Epithelial cell of prostate (primary cell): Measurements from ENCODE around the gene FAAP20.

Experiments used
- DNase-seq: peaks from one replicate; pipeline ENCODE4 v3.0.0-alpha.2; 2011; ENCODE audit warnings: low read depth, low spot score
- H3K27ac ChIP-seq: fragments of 450-650 bp; 2 replicates; pipeline ENCODE4 v1.5.1; 2017; ENCODE audit warnings: mild to moderate bottlenecking

Gene FAAP20

DNA sequence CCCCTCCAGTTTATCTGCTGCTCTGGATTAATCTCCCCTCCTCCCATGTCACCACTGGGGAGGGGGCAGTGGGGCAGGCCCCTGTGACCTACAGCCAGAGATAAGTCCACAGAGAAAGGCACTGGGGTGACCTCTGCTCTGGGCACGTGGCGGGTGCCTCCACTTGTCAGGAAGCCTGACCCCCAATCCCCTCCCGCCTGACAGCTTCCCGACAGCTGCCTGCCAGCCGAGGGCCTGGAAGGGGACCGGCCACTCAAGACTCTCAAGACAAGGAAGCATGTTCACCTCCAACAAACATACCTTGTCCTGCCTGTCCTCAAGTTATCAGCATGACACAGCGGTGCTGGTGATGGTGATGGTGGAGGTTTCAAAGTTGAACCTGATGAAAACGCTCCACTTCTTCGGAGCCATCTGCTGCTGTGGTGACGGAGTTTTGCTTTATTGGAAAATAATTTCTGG lies 3.2 kb upstream of the FAAP20 start:
- no peak for DNase-seq
- no peak overlapping the region for H3K27ac ChIP-seq

DNA sequence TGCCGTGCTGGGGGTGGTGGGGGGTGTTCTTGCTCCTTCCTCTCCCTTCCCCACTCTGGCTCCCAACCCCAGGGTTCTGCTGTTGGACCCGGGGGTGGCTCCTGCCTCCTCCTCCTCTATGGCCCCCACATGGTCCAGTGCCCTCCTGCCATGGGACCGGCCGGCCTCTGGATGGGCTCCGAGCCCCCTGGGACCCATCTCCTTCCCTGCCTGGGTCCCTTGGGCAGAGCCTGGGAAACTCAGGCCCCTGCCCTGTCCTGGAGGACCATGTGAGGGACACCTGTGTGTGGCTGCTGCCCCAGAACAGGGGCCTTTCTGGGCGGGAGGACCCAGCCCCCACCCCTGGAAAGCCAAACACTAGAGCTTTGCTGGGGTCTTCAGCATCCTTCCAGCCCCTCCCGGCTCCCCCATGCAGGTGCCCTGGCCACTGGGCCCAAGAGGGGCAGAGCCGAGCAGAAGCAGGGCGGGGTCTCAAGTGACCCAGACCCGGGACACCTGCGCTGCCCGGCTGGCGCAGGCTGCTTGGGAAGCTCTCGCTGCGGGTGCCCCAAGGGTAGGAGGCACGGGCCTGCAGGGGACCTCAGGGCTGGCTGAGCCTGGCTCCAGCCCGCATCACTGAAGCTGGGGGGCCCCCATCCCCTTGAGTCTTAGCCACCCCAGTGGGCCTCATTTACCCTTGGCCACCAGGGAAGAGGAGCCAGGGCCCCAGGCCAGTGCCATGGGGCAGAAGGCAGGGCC lies 2.5 kb upstream of the FAAP20 start:
- DNase-seq: no peak
- no peak overlapping the region for H3K27ac ChIP-seq

DNA sequence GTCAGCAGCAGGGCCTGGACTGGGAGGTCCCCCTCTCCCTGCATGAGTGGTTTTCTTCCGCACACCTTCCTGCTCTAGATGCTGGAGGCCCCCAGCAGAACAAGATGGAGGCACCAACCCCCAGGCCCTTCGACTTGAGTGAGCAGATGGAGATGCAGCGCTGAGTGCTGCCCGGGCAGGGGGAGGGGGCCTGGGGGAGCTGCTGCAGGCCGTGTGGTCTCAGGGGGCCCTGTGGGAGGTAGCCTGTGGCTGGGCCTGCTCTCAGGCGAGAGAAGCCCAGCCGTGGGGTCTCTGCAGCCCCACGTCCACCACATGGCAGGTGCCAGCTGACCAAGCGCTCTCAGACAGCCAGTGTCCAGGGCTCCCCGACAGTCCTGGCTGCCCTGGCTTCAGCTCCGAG lies 1.2 kb upstream of the FAAP20 start:
- no peak for DNase-seq
- H3K27ac ChIP-seq: peak overlapping the region; percentile 84

DNA sequence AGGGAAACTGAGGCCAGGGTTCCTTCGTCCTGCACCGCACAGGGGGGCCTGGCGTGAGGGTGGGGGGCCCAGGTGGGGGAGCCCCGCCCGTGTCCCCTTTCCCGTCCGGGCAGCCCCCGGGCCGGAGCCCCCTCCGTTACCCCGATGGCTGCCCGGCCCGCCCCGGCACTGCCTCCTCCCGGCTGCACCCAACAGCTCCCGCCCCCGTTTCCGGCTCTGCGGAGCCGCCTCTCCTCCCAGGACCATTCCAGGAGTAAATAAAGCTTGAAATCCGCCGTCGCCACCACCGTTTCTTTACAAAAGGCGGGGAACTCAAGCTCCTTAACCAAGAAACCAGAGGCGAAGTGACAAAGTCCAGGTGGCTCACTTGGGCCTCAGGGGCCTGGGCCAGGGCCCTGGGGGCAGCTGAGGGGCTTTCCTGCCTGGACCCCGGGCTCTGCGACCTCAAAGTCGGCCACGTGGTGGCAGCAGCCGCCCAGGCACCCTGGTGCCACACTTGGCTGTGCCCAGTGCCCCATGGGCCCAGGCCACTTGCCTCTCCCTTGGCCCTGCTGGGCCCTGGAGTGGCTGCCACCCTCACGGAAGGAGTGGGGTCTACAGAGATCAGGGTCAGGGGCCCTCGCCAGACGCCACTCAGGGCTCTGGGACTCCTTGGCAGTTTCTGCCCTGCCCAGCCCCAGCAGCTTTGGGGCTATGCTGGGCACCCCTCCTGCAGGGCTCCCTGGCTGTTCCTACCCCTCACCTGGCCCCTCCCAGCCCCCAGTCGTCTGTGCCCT lies 514 bp upstream of the FAAP20 start:
- H3K27ac ChIP-seq: peak overlapping the region; percentile 84
- DNase-seq: no peak

DNA sequence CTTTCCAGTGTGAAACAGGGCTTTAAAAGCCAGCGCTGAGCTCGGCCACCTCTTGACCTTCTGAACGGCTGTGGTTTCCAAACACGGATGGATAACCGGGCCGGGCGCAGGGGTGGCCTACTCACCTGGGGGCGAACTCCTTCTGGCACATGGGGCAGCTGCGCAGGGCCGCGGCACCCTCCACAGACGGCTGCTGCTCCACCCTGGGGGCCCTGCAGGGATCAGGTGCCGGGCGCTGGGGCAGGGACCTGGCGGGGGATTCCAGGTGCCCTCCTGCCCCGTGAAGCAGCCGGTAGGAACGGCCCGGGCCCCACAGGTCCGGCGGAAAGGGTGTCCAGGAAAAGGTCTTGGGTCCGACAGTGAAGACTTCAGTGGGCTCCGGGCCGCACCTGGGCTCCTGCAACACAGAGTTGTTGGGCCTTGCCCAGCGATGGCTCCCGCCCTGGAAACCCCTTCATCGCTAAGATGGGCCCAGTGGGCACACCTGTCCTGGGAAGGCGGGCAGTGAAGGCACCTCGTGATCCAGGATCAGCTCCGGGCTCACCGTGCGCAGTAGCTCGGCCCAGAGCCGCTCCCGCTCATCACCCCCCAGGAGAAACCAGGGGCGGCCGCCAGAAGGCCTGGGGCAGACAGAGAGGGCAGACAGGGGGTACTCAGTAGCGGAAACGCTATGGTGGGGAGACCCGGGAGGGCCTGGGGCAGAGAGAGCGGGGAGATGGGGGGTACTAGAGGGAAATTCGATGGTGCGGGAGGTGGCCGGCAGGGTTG lies 874 bp downstream of the FAAP20 start:
- H3K27ac ChIP-seq: peak overlapping the region; percentile 84
- no peak for DNase-seq

DNA sequence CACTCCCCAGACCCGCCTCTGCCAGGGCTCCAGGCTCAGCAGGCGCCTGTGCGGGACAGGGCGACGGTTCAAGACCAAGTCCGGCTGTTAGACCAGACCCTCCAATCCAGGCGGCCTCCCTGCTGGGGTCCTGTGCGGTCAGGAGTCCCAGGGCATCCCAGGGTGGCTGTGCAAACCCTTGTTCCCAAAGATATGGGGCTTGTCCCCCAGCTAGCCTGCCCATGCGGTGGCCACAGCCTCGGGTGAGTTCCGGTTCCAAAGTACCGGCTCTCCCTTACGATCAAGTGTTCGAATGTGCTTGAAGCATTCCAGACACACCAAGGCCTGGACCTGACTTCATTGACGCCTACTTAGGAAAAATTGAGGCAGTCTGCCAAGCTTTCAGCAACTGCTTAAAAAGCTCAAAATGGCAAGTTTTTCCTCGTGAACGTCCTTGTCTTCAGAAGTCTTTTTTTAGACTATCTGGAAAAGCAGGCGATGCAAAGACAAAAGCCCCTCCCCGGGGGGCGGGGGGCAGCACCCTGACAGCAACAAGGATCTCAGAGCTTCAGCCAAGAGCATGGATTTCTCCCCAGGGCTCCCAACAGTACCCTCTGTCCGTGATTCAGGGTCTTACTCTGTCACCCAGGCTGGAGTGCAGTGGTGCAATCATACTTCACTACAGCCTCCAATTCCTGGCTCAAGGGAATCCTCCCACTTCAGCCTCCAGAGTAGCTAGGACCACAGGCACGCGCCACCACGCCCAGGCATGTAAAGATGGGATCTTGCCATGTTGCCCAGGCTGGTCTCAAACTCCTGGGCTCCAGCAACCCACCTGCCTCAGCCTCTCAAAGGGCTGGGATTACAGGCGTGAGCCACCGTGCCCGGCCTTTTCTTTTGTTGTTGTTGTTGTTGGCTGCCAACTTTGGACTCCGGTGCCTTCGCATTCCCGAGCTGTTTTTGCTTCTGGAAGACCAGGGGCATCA lies 2.3 kb downstream of the FAAP20 start:
- no peak for DNase-seq
- H3K27ac ChIP-seq: no peak overlapping the region

DNA sequence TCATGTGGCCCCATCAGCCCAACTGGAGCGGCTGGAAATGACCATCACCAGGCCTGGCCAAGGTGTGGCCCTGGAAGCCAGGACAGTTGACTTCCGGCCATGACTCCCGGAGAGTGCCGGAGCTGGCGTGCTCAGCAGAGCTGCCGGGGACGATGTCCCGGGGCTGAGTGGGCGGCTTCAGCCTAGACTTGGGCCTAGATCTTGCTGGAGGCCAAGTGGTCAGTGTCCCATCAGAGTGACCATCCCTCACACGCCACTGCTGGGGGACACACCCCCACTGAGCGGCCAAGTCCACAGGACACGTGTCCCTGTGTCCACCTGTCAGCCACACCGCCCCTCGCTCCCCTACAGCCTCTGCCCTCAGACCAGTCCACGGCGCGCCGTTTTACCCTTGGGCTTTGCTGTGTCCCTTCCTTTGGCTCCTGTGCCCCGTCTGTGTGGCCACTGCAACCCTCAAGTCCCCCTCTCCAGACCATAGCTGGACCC lies 4.0 kb downstream of the FAAP20 start:
- DNase-seq: no peak

DNA sequence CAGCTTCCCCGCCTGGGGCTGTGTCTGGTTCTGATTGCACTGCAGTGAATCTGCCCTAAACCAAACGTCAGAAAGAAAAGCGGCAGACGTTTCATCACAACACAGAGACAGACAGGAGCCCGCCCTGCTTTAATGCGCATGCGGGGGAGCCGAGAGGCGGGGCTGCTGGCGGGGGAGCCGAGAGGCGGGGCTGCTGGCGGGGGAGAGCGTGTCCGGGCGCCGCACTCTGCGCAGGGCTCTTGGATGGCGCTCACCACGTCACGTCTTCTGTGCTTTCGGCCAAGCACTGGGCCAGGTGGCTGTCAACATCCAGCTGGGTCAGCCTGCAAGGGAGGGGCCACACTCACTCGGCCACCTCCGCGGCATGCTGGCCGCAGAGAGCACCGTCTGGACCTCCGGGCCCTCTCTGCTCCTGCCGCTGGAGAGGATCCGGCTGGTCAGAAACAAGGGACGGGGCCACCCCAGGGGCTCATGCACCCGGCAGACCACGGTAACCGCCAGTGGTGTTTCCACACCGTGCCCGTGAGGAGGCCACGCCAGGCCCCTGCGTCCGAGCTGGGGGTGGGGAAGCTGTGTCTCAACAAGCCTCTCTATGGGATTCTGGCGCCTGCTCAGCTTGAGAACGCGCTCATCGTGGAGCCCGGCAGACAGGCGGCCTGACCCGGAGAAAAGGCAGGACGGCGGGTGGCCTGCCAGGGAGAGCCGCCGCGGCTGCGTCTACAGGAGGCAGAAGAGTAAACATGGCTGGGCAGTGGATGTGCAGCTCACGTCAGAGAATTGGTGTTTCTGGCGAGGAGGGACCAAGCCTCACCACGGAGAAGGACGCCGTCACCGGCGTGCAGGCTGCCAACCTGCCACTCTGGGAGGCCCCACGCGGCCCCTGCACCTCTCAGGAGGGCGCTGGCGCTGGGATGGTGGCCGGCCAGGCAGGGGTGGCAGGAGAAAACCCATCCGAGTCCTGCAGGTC lies 4.8 kb downstream of the FAAP20 start:
- H3K27ac ChIP-seq: peak overlapping the region; percentile 76
- DNase-seq: peak; percentile 83

More for the DNA sequence above, 4.0 kb downstream of the FAAP20 start:
- peak overlapping the region; percentile 76 for H3K27ac ChIP-seq

DNA sequence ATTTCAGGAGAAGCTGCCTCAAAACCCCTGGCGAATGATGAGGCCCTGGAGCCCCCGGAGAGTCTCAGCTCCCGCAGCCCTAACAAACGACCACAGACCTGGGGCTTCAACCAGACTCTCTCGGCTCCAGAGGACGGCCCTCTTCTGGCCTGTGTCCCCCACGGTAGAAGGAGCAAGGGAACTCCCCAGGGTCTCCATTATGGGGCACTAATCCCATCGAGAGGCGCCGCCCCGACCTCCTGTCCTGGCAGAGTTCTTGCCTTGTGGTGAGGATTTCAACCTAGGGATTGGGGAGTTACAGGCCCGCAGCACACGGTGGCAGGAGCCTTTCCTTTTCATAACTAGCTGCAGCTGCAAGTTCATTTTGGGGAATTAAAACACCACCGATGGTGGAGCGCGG lies 6.2 kb downstream of the FAAP20 start:
- no peak for DNase-seq
- H3K27ac ChIP-seq: no peak overlapping the region

DNA sequence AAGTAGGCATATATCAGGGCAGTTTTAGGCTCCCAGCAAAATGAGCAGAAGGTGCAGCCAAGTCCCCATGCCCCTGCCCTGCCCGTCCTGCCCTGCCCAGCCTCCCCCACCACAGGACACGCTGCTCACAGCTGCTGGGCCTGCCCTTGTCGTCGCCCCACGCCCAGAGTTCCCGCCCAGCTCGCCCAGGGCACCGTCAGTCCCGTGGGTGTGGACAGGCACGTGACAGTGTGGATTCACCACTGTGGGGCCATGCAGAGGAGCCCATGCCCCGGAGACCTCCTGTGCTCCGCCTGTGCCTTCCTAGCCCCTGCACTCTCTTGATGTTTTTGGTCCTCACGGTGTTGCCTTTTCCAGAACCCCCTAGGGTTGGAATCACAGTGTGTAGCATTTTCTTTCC lies 7.0 kb downstream of the FAAP20 start:
- no peak for DNase-seq
- H3K27ac ChIP-seq: no peak overlapping the region

DNA sequence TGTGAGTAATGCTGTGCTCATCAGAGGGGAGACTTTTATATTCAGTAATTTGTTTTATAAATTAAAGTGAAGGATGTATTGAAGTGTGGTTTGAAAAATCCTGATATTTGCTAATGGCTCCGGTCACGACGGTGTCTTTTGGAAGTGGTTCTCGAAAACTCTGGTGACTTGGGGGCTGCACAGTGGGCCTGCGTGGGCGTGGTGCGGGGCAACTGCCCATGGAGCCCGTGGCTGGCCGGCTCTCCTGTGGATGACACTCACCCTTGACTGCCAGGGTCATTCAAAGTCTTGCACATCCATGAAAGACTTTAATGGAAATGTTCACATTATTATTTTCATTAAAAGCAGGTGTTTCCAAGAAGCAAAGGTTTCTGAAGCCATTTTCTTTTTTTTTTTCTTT lies 7.7 kb downstream of the FAAP20 start:
- no peak overlapping the region for H3K27ac ChIP-seq
- no peak for DNase-seq

DNA sequence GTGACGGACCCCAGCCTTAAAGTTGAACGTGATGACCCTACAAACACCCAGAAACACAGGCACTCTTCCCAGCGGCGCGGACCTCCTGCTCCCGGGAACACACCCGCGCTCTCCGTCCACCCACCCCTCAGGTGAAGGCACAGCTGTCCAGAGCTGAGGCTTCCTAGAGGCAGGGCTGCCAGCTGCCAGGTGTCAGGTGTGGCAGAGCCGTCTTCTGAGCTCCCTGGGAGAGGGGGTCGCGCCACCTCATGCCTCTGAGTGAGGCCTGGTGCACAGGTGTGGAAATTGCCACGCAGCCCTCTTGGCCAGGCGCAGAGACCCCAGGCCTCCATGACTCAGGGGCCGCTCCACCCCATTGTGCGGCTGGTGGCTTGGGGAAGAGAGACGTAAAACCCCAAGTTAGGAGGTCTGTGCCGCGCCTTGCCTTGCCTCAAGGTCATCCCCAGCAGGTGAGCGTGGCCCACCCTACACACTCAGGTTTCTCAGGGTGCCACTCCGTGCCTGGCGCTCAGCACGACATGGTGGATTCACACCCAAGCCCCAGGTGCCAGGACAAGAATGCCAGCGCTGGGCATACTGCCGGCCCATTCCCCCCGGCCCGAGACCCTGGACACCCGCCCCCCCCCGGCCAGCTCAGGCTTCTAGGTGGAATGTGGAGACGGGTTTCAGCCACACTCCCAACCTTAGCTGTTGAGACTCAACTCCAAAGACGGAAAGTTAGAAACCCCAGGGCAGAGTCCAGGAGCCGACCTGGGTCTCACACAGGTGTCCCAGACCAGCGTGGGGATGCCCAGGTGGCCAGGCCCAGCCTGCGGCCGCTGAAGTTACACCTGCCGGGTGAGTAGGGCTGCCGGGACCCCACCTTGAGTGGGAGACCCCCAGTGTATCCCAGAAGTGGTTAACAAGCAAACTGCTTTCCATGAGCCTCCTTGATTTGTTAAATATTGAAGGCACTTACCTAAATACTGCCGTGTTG lies 8.4 kb downstream of the FAAP20 start:
- DNase-seq: no peak
- no peak overlapping the region for H3K27ac ChIP-seq

DNA sequence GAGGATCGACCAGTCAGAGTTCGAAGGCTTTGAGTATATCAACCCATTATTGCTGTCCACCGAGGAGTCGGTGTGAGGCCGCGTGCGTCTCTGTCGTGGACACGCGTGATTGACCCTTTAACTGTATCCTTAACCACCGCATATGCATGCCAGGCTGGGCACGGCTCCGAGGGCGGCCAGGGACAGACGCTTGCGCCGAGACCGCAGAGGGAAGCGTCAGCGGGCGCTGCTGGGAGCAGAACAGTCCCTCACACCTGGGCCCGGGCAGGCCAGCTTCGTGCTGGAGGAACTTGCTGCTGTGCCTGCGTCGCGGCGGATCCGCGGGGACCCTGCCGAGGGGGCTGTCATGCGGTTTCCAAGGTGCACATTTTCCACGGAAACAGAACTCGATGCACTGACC lies 9.6 kb downstream of the FAAP20 start:
- no peak overlapping the region for H3K27ac ChIP-seq
- no peak for DNase-seq

DNA sequence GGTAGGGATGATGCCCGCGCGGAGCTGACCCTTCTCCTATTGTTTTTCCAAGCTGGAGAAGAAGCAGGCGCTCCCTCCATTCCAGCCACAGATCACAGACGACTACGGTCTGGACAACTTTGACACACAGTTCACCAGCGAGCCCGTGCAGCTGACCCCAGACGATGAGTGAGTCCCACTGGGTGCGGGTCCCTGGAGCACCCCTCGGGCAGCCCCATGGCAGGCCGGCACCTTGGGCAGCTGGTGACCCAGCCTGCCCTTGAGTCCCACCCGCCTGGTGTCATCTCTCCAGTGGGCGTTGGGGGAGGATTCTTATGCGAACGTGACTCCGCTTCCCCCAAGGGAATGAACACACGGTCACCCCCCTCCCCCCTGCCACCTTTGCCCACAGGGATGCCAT lies 10.0 kb downstream of the FAAP20 start:
- no peak for DNase-seq

DNA sequence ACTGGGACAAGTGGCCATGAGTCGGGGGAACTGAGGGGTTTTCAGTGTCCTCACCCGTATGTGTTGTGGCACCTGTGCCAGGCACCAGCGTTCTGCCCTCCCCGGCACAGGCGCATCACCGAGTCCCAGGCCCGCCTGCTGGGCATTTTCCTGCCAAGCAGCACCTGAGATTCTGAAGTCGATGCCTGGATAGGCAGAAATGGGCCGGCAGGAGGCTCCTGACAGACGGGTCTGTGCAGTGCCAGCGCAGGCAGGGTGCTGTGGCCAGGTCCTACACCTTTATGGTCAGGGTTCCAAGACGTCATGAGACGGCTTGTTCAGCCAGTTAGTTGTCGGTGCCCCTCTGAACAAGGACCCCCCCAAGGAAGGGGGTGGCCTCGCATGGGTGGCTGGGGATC lies 10.6 kb downstream of the FAAP20 start:
- no peak for DNase-seq
- no peak overlapping the region for H3K27ac ChIP-seq

More for the DNA sequence above, 10.0 kb downstream of the FAAP20 start:
- no peak overlapping the region for H3K27ac ChIP-seq

DNA sequence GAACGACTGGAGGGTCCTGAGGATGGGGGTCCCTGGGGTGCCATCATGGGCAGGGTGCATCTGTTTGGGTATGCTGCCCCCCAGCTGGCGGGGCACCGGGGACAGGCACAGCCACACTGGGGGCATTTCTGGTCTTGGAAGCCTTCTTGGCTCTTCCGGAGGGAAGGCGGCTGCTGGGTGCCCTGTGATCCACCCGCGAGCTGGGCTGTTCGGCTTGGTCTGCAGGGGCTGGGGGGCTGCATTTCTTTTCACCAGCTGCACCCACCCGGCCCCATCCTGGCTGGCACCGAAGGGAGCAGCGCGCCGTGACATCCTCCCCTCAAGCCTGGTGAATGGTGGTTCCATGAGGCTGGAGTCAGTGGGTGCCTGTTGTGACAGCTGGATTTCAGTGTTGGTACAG lies 12.2 kb downstream of the FAAP20 start:
- no peak for DNase-seq

DNA sequence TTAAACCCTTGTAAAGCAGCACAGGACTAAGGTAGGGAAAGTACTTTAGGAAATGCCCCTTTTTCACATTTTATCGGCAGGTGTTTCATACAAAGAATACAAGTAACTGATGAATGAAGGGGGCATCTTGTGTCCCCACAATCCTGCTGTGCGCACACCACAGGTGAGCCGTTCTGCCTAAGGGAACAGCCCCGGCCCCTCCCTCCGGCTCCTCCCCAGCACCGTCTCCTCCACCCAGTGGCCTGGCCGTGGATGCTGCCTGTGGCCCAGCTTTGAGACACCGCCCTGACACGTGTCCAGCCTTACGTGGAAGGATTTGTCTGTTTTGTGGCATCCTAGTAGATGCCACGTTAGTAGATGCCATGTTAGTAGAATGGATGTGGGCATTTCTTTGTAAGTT lies 12.8 kb downstream of the FAAP20 start:
- DNase-seq: no peak
- H3K27ac ChIP-seq: no peak overlapping the region

More for the DNA sequence above, 12.2 kb downstream of the FAAP20 start:
- no peak overlapping the region for H3K27ac ChIP-seq
